HEK293 (cell line): Measurements from ENCODE around the gene MATN4.

Source experiments
- CTCF ChIA-PET: fragments of 350-600 bp; formaldehyde crosslinking; extraction: SDS; loops from one replicate; lab custom pipeline; 2021; ENCODE audit warnings: antibody characterized with exemption; lab: Yijun Ruan, JAX
- POLR2A ChIA-PET: fragments of 300-600 bp; formaldehyde crosslinking; extraction: SDS; loops from one replicate; lab custom pipeline; 2020; ENCODE audit warnings: antibody characterized with exemption, inconsistent platforms; lab: Yijun Ruan, JAX
- H3K27ac ChIP-seq: fragments of 200-500 bp; sonication (Bioruptor generic); 2 replicates; pipeline ENCODE4 v1.5.1; 2014; ENCODE audit warnings: low read depth, low read length, control low read depth, inconsistent platforms; ENCODE audit errors: extremely low read depth
- H3K36me3 ChIP-seq, 2 experiments: fragments of 200-500 bp in 1 of 2; sonication (Bioruptor generic) in 1 of 2; 1 replicate in 1 of 2; 2 replicates in 1 of 2; pipeline ENCODE4 v1.5.1; 2014 to 2017; ENCODE audit warnings: inconsistent platforms in 2 of 2, low read length in 2 of 2; ENCODE audit not compliant: control insufficient read depth in 2 of 2, insufficient read depth in 1 of 2
- H3K4me1 ChIP-seq: fragments of 200-500 bp; sonication (Bioruptor generic); 2 replicates; pipeline ENCODE4 v1.5.1; 2014; ENCODE audit warnings: mild to moderate bottlenecking, low read length, inconsistent platforms; ENCODE audit not compliant: control insufficient read depth, insufficient read depth
- H3K4me3 ChIP-seq: 2 replicates; pipeline ENCODE4 v1.5.1; 2011; ENCODE audit warnings: low read depth, mild to moderate bottlenecking, control low read depth, low read length, moderate library complexity
- H3K9me3 ChIP-seq: fragments of 200-500 bp; sonication (Bioruptor generic); 2 replicates; pipeline ENCODE4 v1.5.1; 2014; ENCODE audit warnings: low read depth, low read length, inconsistent platforms; ENCODE audit not compliant: control insufficient read depth, insufficient read depth
- ZFP69B ChIP-seq: fragments of 450-650 bp; formaldehyde crosslinking; IDR thresholded peaks from 2 replicates; pipeline ENCODE4 v1.5.1; 2016; ENCODE audit warnings: missing biosample characterization, missing genetic modification characterization
- ZNF175 ChIP-seq: fragments of 450-650 bp; formaldehyde crosslinking; IDR thresholded peaks from 2 replicates; pipeline ENCODE4 v1.5.1; 2016; ENCODE audit warnings: missing biosample characterization, missing genetic modification characterization
- ZNF202 ChIP-seq: fragments of 450-650 bp; formaldehyde crosslinking; IDR thresholded peaks from 2 replicates; pipeline ENCODE4 v1.5.1; 2016; ENCODE audit warnings: missing biosample characterization, missing genetic modification characterization, borderline replicate concordance
- ZNF221 ChIP-seq: fragments of 450-650 bp; formaldehyde crosslinking; IDR thresholded peaks from 2 replicates; pipeline ENCODE4 v1.5.1; 2017; ENCODE audit warnings: missing biosample characterization, missing genetic modification characterization, borderline replicate concordance
- ZNF621 ChIP-seq: fragments of 450-650 bp; formaldehyde crosslinking; IDR thresholded peaks from 2 replicates; pipeline ENCODE4 v1.5.1; 2017; ENCODE audit warnings: missing biosample characterization, missing genetic modification characterization
- ZNF777 ChIP-seq: fragments of 450-650 bp; formaldehyde crosslinking; IDR thresholded peaks from 2 replicates; pipeline ENCODE4 v1.5.1; 2017; ENCODE audit warnings: missing biosample characterization, missing genetic modification characterization, borderline replicate concordance
- ZNF792 ChIP-seq: fragments of 450-650 bp; formaldehyde crosslinking; IDR thresholded peaks from 2 replicates; pipeline ENCODE4 v1.5.1; 2016; ENCODE audit warnings: missing biosample characterization, missing genetic modification characterization
- TF ChIP-seq, protein P1 (sequence below): fragments of 450-650 bp; formaldehyde crosslinking; IDR thresholded peaks from 2 replicates; pipeline ENCODE4 v1.5.1; 2016; ENCODE audit warnings: missing biosample characterization, missing genetic modification characterization
- TF ChIP-seq, protein P2 (sequence below): fragments of 450-650 bp; formaldehyde crosslinking; optimal IDR thresholded peaks from 2 replicates; pipeline ENCODE3; 2016; ENCODE audit warnings: missing biosample characterization, mild to moderate bottlenecking, missing genetic modification characterization
- TF ChIP-seq, protein P3 (sequence below): fragments of 450-650 bp; formaldehyde crosslinking; IDR thresholded peaks from 2 replicates; pipeline ENCODE4 v1.5.1; 2016; ENCODE audit warnings: missing biosample characterization, missing genetic modification characterization
- TF ChIP-seq, protein P4 (sequence below): fragments of 450-650 bp; formaldehyde crosslinking; IDR thresholded peaks from 2 replicates; pipeline ENCODE4 v1.5.1; 2017; ENCODE audit warnings: missing biosample characterization, mild to moderate bottlenecking, missing genetic modification characterization, moderate library complexity

MATN4 gene

DNA sequence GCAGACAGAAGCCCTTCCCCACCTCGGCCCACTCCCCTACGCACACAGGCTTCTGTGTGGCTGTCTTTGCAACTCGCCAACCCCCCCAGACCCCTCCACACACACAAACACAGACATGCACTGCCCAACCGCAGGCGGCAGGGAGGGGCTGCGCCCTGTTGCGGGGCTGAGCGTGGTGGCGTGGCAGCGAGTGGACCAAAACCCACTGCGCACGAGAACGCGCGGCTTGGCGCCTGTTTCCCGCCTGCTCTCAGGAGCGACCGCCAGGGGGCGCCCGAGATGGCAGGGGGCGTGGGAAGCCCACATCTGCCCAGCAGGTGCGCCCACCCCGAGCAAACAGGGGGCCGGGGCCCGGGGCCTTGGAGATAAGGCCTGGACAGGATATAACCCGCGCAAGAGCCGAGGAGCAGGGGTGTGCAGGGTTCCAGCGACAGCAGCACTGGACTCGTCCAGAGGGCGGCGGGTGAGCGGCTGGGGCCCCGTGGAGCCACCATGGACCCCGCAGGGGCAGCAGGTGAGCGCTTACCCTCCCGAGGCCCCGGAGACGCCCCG is 1.6 kb downstream of the MATN4 start, which contains the start of gene RBPJL:
TSS of gene RBPJL (plus strand) at position 410 of the 552 bp plus-strand sequence. CDS start at position 493, 83 bp downstream.
- no peak within 1 kb of the TSS for H3K4me3 ChIP-seq
- TF ChIP-seq, protein P1, sequence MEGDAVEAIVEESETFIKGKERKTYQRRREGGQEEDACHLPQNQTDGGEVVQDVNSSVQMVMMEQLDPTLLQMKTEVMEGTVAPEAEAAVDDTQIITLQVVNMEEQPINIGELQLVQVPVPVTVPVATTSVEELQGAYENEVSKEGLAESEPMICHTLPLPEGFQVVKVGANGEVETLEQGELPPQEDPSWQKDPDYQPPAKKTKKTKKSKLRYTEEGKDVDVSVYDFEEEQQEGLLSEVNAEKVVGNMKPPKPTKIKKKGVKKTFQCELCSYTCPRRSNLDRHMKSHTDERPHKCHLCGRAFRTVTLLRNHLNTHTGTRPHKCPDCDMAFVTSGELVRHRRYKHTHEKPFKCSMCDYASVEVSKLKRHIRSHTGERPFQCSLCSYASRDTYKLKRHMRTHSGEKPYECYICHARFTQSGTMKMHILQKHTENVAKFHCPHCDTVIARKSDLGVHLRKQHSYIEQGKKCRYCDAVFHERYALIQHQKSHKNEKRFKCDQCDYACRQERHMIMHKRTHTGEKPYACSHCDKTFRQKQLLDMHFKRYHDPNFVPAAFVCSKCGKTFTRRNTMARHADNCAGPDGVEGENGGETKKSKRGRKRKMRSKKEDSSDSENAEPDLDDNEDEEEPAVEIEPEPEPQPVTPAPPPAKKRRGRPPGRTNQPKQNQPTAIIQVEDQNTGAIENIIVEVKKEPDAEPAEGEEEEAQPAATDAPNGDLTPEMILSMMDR (tag by site-specific recombination) = peak; percentile 24; the same call in 1 of the 2 replicates
- TF ChIP-seq, protein P2, sequence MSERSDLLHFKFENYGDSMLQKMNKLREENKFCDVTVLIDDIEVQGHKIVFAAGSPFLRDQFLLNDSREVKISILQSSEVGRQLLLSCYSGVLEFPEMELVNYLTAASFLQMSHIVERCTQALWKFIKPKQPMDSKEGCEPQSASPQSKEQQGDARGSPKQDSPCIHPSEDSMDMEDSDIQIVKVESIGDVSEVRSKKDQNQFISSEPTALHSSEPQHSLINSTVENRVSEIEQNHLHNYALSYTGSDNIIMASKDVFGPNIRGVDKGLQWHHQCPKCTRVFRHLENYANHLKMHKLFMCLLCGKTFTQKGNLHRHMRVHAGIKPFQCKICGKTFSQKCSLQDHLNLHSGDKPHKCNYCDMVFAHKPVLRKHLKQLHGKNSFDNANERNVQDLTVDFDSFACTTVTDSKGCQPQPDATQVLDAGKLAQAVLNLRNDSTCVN (tag by site-specific recombination) = no peak
- TF ChIP-seq, all 188 proteins: peak for 1
- 0 out of 2 replicates have a peak, but pooled peaks cover 3% of the 10 kb centered on the region for H3K4me1 ChIP-seq
- H3K9me3 ChIP-seq = no peaks in the 10 kb centered on the region
- ChIA-PET POLR2A (no interaction called here), CTCF (interaction anchor here (1.1 kb wide), 1 partner anchor 13 kb away, joined by 5 read pairs; no protein-coding TSS in a partner anchor)
- H3K36me3 ChIP-seq = no peaks in the 10 kb centered on the region
- H3K27ac ChIP-seq = no peak within 1 kb of the TSS

DNA sequence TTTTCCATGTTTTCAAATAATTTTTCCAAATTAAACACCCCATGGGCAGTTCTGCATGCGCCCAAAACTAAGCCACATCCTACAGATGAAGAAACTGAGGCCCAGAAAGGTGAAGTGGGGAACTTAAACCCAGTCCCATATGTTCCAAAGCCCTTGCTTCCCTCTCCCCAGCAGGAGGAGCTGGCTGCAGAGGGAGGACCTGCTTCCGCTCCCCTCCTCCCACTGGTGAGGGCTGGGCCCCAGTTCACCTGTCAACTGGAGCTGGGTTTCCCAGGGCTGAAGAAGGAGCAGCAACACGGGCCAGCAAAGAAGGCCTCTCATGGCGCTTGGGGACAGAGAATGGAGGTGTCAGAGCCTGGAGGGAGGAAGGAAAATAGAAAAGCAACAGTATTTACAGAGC is 2.8 kb downstream of the MATN4 start:
- no peaks in the 10 kb centered on the region for H3K36me3 ChIP-seq
- no peak overlapping the region for H3K27ac ChIP-seq
- ChIA-PET CTCF (interaction anchor here (0.6 to 1.2 kb wide), 6 partner anchors 9 to 262 kb away, joined by 3 to 6 read pairs (median 4); no protein-coding TSS in a partner anchor), POLR2A (no interaction called here)
- H3K9me3 ChIP-seq = no peaks in the 10 kb centered on the region
- no peak overlapping the region for H3K4me3 ChIP-seq
- TF ChIP-seq, protein P3, sequence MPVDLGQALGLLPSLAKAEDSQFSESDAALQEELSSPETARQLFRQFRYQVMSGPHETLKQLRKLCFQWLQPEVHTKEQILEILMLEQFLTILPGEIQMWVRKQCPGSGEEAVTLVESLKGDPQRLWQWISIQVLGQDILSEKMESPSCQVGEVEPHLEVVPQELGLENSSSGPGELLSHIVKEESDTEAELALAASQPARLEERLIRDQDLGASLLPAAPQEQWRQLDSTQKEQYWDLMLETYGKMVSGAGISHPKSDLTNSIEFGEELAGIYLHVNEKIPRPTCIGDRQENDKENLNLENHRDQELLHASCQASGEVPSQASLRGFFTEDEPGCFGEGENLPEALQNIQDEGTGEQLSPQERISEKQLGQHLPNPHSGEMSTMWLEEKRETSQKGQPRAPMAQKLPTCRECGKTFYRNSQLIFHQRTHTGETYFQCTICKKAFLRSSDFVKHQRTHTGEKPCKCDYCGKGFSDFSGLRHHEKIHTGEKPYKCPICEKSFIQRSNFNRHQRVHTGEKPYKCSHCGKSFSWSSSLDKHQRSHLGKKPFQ (tag by site-specific recombination) = no peak
- TF ChIP-seq ZNF621 (tag by site-specific recombination) (no peak), ZNF175 (tag by site-specific recombination) (no peak)
- 0 out of 2 replicates have a peak, but pooled peaks cover 3% of the 10 kb centered on the region for H3K4me1 ChIP-seq

DNA sequence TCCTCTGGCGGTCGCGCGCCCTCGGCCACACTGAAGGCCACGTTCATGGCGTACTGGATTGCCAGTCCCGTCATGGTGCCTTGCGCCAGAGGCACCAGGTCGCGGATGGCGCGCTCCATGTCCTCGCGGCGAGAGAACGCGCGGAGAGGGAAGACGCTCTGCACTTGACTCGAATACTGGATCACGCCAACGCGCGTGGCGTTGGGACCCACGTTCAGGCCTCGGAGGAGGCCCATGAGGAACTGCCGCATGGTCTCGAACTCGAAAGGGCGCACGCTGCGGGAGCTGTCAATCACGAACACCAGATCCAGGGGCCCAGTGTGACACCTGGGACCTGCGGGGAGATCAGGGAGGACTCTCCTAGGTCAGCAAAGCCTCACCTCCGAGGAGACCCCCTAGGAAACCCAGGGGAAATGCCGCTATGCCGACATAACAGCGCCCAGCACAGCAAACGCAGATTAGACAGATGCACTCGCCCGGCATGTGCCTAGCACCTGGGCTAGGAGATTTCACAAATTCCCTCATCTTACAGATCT is 3.6 kb downstream of the MATN4 start:
- TF ChIP-seq ZNF777 (tag by site-specific recombination) (no peak), ZNF202 (tag by site-specific recombination) (no peak), ZNF221 (no peak), ZNF792 (tag by site-specific recombination) (no peak), ZFP69B (tag by site-specific recombination) (no peak)
- TF ChIP-seq, protein P4, sequence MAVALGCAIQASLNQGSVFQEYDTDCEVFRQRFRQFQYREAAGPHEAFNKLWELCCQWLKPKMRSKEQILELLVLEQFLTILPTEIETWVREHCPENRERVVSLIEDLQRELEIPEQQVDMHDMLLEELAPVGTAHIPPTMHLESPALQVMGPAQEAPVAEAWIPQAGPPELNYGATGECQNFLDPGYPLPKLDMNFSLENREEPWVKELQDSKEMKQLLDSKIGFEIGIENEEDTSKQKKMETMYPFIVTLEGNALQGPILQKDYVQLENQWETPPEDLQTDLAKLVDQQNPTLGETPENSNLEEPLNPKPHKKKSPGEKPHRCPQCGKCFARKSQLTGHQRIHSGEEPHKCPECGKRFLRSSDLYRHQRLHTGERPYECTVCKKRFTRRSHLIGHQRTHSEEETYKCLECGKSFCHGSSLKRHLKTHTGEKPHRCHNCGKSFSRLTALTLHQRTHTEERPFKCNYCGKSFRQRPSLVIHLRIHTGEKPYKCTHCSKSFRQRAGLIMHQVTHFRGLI (tag by site-specific recombination) = no peak
- TF ChIP-seq, protein P2 (tag by site-specific recombination) = no peak
- TF ChIP-seq, all 188 proteins: peak for 0
- ChIA-PET POLR2A (no interaction called here), CTCF (interaction anchor here (0.6 to 1.2 kb wide), 4 partner anchors 15 to 262 kb away, joined by 3 to 6 read pairs (median 4); no protein-coding TSS in a partner anchor)
- no peak overlapping the region for H3K27ac ChIP-seq
- 0 out of 2 replicates have a peak, but pooled peaks cover 3% of the 10 kb centered on the region for H3K4me1 ChIP-seq
- H3K9me3 ChIP-seq = no peaks in the 10 kb centered on the region
- H3K36me3 ChIP-seq = no peaks in the 10 kb centered on the region
- no peak overlapping the region for H3K4me3 ChIP-seq
